ELF-1 (cell line): Measurements from ENCODE around the gene GPR146.
A peak's percentile ranks its signal among the peaks of the same experiment; 100 is the strongest.
"Not testable (repeated sequence)": the region's sequence is repeated elsewhere in the genome, so short reads cannot be mapped to it uniquely, and the experiment has no call there.

Experiments used
- DNase-seq: peaks from one replicate; pipeline ENCODE4 v3.0.0-alpha.2; 2016; ENCODE audit warnings: low read depth, low spot score

The GPR146 gene

GRCh38 chr7:1025743-1026581 lies 18.4 kb upstream of the GPR146 start:
- DNase-seq, result peak; percentile 39

GRCh38 chr7:1026721-1027161 lies 17.6 kb upstream of the GPR146 start:
- DNase-seq, result no peak

DNA sequence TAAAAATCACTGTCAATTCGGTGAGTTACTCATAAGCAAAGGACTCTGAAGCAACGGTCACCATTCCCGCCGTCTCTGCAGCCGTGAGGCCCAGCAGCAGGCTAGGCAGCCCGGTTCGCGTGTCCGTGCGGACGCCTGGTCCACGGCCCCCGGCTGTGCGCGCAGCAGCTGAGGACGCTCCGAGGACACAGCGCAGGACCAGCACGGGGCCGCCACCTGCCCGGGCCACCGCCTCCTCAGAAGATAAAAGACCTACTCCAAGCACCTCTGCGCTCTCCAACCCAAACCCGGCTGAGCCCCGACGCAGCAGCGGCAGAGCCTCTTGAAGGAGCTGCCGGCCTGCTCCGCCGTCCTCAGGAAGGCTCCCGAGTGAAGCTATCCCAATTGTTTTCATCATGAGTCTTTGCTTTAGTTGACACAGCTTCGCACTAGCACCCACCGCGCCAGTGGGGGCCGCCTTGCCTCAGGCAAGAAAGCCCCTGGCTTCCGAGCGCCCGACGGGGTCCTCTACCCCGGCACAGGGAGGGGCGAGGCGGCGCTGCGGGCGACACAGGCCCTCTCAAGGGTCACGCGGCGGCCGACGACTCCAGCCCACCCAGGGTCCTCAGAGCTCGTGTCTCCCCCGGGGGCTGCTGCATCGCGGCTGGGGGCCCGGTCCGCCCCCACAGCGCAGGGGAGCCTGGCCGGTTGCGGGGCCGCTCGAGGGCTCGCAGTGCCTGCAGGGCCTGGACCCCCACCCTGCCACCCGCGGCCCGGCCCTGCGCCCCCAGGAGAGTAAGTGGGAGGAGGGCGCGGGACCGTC lies 16.9 kb upstream of the GPR146 start:
- DNase-seq, result peak; percentile 74

- peak; percentile 86 for DNase-seq
These were observed 16.1 kb upstream of the GPR146 start for GRCh38 chr7:1028044-1028770.

- DNase-seq, result peak; percentile 78
These were observed 15.3 kb upstream of the GPR146 start for GRCh38 chr7:1028775-1029636.

DNA sequence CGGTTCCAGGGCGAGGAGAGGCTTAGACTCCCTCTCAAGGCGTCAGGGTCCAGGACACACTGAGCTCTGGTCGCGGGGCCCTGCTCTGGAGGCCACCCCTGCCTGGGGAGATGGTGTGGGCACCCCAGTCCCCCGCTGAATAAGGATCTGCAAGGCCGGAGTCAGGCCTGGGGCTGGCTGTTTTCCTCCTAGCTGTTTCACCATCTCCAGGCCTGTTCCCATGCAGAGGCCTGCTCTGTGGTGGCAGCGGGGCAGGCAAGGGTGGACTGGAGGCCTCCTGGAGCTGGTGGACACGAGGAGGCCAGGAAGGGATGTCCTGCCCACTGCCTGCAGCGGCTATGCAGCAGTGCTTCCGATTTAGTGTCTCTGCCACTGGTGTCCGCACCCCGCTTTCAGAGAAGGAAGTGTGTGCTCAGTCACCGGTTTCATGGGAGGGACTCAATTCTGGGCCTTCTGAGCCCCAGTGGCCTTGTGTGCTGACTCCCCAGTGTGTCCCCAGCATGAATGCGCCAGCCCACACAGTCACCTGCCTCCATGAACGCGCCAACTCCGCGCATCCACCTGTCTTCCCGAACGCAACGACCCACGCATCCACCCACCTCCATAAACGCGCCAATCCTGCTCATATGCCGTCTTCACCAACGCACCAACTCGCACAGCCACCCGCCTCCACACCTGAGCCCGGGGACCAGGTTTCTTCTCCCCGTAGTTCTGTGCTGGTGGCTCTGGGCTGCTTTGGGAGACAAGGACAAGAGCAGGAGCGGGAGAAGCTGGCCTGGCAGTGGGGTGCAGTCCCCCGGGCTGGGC lies 14.5 kb upstream of the GPR146 start:
- no peak for DNase-seq

- no peak for DNase-seq
These were observed 13.8 kb upstream of the GPR146 start for GRCh38 chr7:1030444-1031070.

DNA sequence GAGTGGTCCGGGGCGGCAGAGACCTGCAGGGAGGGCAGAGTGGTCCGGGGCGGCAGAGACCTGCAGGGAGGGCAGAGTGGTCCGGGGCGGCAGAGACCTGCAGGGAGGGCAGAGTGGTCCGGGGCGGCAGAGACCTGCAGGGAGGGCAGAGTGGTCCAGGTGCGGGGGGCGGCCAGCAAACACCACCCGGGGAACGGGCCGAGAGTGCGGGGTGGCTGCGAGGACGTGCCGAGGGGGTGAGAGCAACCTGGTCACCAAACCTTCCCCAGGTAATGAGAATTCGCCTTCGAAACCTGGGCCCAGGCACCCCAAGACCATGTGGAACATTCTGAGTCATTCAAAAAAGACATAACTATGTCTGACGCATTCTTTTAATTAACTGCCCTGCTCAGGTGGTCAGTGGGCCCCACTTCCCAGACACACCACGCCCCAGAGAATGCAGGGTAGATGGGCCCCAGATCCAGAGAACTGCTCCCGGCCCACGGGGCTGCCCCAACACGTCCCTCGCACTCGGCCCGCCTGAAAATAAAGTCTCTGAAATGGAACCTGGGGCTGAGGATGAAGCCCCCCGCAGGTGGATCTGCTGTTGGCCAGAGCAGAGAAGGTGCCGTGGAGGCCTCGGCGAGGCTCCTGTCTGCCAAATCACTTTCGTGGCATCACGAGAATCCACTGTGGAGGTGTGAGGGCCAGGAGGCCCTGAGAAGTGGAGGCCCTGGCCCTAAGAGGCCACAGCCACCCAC lies 12.5 kb upstream of the GPR146 start:
- DNase-seq, result no peak

- DNase-seq, result no peak
These were observed 11.7 kb upstream of the GPR146 start for GRCh38 chr7:1032536-1033181.

- DNase-seq, result no peak
These were observed 10.7 kb upstream of the GPR146 start for GRCh38 chr7:1033546-1034145.

DNA sequence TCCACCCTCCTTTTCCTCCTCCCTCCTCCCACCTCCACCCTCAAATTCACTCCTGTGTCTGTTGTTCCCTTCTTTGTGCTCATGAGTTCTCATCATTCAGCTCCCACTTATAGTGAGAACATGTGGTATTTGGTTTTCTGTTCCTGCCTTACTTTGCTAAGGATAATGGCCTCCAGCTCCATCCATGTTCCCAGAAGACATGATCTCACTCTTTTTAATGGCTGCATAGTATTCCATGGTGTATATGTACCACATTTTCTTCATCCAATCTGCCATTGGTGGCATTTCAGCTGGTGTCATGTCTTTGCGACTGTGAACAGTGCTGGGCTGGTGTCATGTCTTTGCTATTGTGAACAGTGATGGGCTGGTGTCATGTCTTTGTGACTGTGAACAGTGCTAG lies 9.6 kb upstream of the GPR146 start:
- not testable (repeated sequence) for DNase-seq

- not testable (repeated sequence) for DNase-seq
These were observed 8.0 kb upstream of the GPR146 start for GRCh38 chr7:1036164-1036928.

DNA sequence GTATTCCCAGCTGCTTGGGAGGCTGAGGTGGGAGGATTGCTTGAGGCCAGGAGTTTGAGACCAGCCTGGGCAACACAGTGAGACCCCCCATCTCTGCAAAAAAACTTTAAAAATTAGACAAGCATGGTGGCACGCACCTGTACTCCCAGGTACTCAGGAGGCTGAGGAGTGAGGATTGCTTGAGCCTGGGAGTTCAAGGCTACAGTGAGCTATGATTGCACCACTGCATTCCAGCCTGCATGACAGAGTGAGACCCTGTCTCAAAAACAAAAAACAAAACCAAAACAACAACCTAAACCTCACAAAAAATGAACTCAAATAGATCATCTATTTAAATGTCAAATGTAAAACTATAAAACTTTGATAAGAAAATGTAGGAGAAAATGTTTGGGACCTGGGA lies 4.1 kb upstream of the GPR146 start:
- DNase-seq, result not testable (repeated sequence)

DNA sequence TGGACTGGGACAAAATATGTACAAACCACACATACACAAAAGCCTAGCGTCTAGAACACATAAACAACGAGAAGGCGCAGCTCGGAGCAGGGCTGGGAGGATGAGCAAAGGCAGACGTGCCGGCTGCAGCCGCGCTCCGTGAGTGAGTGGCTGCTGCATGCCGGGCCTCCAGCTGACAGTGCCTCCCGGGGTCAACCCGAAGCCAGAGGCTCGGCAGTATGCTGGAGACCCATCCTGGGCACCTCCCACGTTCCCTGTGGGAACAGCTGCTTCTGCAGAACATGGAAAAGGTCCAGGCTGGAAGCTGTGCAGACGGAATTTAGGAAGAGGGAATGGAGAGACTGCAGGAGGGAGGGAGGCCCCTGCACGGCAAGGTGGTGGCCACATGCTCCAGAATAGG lies 3.6 kb upstream of the GPR146 start:
- peak; percentile 72 for DNase-seq

DNA sequence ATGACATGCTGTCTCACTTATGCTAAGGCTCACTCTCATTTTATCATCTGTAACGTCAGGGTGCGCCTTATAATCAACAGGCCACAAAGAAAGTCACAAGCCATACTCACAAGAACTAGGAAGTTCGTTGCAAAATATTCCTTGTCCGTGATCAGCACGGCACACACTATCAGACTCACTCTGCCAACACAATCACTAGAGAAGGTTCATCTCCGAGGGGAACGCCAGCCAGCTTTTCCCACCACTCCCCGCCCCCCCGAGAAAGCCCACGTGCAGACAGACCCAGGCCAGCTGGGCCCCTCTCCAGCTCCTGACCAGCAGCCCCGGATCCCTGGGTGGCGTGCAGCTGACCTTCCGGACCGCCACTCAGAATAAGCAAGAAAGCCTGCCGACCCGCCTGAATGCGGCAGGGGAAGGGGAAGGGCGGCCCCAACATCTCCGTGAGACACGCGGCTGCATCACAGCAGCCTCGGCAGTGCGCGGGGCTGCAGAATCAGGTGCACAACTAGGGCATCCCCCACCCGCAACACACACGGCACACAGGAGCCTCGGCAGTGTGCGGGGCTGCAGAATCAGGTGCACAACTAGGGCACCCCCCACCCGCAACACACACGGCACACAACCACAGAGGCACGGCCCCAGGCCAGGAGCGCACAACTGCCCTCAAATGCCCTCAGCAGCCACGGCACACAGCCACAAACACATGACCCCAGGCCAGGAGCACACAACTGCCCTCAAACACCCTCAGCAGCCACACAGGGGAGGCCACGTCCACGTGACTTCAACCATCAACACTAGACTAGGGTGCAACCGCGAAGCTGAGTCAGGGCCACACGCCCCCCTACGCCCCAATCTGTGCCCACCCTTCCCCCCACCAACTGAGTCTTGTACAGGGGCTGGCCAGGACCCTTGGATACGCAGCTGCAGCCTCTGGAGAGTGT lies 2.5 kb upstream of the GPR146 start:
- DNase-seq, result no peak

DNA sequence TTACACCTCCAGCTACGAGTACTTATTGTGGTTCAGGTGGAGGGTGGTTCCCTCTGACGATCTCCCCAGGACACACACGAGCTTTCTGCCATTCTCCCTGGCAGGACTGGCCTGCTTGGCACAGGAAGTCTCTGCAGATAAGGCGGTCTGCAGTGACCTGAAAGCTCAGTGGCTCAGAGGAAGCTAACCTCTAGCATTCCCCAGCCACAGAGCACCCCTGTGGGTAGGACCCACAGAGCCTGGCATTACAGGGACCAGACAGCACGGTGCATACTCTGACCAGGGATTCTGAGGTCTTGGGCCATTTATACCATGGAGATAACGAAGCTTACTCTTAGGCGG lies 1.9 kb upstream of the GPR146 start:
- DNase-seq, result no peak
